NCI-H1694 treated with DMSO at 0.1 percent for 48 hours (cell line): ENCODE results near the gene USP4.
A peak's percentile ranks its signal among the peaks of the same experiment; 100 is the strongest.
"Not testable (repeated sequence)": the region's sequence is repeated elsewhere in the genome, so short reads cannot be mapped to it uniquely, and the experiment has no call there.

ENCODE experiments used
- DNase-seq: peaks from one replicate; lab custom pipeline; 2025; lab: John Stamatoyannopoulos, UW

Gene USP4

GRCh38 chr3:49253512-49253911, 86.3 kb downstream of the USP4 start:
- DNase-seq: no peak

GRCh38 chr3:49248840-49249227, 91.0 kb downstream of the USP4 start:
- no peak for DNase-seq

- DNase-seq: no peak
These were observed 95.2 kb downstream of the USP4 start for GRCh38 chr3:49244581-49245205.

- DNase-seq: not testable (repeated sequence)
These were observed 99.8 kb downstream of the USP4 start for GRCh38 chr3:49240091-49240490.

GRCh38 chr3:49238274-49239127, 101.4 kb downstream of the USP4 start:
- DNase-seq: peak; percentile 14

- no peak for DNase-seq
These were observed 102.5 kb downstream of the USP4 start for GRCh38 chr3:49237344-49237743.

GRCh38 chr3:49236226-49236625, 103.6 kb downstream of the USP4 start:
- DNase-seq: no peak

GRCh38 chr3:49228817-49229216, 111.0 kb downstream of the USP4 start:
- DNase-seq: not testable (repeated sequence)
